ENCODE results near the gene LNX2.

Gene LNX2

DNA sequence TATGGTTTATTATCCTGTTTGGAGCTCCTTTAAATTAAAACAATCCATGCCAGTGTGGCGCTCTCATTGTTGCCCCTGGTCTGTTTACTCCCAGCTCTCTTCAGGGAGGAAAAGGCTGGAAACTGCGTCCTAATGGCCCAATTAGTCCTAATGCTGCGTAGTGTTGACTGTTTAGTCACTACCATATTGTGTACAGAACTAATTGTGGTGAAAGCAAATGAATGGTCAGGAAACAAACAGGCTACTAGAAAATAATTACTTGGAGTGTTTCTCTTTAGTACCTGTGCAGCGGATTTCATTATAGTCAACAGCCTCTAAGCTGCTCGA is 115.5 kb downstream of the LNX2 start:
- DNase-seq (ENCODE audit: low read depth in 2 of 2): no peak

DNA sequence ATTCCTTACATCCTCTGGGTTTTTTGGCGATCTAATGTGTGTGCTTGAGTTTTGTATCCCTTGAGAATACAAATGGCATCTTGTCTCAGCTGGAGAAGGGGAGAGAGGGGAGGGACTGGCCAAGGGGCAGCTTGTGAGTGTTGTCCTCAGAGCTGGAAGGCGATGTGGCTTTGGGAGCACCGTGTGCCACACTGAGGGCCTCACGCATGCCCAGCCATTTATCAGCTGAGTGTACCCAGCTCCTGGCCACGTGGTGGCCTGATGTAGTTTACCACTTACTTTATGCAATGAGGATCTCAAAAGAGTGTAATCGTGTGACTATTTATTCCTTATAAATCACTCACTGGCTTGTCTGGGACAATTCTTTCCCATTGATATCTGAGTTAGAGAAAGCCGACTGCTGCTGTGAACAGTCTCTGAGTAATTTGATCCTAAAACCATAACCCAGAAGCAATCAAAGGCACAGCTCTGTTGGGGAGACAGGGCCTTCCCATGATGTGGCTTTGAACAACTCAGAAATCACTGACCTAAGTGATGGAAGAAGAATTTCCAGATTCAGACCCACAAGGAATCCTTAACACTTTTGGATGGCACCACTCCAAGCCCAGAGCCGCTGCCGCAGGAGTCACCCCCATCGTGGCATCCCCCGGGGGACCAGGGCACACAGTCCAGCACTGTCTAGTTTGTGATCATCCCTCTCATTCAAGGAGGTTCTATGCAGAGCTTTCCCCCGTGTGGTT is 116.0 kb downstream of the LNX2 start:
- no peak for DNase-seq (ENCODE audit: low read depth in 2 of 2)

DNA sequence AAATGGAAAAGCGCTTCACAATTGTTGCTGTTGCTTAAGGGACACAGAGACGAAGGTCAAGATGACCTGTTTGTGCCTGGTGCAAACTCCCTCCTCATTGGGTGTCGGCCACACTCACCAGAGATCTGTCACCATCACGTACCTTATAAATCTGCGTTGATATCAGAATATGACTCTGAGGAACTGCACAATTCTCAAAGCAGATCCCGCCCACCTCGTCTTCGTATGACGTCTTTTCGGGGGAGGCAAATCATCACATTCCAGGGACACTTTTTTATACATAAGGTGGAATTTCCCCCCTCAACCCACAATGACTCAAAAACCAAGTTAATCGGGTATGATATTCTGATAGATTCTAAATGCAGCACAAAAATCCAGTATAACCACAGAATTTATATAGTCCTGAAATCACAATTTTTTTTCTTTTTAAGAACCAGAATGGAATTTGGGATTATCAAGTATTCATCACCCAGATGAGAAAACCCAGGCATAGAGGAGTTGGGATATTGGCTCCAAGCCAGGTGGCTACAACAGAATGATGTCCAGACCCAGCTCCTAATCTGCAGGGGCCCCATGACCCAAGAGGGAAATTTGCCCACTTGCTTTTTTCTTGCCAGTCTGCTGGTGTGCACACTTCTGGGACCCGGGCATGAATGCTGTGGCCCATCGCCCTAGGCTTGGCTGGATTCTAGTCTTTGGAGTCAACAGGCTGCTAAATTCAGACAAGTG is 119.4 kb downstream of the LNX2 start:
- DNase-seq (ENCODE audit: low read depth in 2 of 2): no peak

DNA sequence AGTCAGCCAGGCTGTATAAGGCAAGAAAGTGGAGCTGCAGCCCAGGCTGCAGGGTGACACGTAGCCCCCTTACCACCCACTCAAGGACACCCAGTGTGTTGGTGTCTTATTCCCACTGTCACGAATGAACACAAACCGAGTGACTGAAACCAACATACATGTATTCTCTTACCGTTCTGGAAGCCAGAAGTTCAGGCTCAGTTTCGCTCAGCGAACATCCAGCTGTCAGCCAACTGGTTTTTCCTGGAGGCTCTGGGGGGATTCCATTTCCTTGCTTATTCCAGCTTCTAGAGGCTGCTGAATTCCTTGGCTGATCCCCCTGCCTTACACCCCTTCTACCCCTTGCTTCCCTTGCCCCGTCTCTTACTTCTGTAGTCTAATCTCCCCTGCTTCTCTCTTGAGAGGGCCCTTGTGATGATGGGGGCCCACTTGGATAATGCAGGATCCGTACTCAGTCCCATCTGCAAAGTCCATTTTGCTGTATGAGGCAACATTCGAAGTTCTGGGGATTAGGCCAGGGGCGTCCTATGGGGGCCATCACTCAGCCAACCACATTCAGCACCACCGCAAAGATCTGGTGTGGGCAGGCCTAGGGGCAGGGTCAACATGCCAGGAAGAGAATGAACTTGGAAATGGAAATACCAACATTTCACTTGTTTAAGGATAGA is 122.6 kb downstream of the LNX2 start:
- DNase-seq (ENCODE audit: low read depth in 2 of 2): no peak

DNA sequence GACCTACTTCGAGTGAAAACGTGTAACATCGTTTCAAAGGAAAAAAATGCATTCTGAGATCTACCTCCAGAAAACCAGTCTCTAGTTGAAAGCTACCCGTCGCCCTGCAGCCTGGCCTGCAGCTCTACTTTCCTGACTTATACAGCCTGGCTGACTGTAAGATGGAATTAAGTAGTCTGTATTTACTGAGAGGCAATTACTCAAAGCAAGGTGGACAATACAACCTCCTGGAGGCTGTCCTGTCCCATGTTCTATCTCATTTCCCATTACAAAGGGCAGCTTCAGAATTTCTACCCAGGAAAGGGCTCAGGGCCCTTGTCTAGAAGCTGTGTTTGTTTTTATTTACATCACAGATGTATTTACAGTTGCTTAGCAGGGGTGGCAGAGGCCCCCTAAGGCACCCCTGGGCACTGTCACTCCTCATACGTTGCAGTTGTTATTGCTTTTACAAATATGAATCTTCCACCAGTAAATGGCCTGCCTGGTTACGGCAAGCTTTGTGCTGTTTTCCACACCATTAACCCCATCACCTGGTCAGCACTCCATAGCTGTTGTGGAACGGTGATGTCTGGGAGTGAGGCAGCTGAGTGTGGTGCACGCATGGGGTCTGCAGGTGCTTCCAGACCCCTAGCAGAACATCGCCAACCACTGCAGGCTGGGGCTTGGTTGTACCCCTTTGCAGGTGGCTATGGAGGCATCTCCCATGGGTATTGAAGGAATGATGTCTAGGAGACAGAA is 123.6 kb downstream of the LNX2 start:
- no peak for DNase-seq (ENCODE audit: low read depth in 2 of 2)

DNA sequence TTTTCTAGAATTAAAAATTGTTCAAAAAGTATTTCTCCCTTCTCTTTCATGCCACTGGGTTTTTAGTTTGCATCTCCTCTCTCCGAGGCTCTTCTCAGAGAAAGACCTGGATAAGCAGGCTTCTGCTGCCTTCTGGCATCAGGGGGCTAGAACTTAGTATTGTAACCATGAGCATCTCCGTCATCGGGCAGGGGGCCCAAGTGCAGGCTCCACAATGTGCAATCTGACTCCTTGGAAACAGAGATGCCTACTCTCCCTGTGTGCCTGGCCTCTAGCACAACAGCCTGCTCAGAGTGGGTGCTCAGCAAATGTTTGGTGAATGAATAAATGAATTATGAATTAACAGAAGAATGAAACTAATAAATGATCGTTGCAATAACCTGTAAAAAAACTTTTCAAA is 124.3 kb downstream of the LNX2 start:
- no peak for DNase-seq (ENCODE audit: low read depth in 2 of 2)
